GM21619 (cell line): ENCODE data around the gene SEPTIN7.

Source experiments
- ATAC-seq: cut with Tn5 transposase; IDR thresholded peaks from one replicate; pipeline ENCODE4 v1.9.1; 2021; ENCODE audit not compliant: unreplicated experiment

Gene SEPTIN7

DNA sequence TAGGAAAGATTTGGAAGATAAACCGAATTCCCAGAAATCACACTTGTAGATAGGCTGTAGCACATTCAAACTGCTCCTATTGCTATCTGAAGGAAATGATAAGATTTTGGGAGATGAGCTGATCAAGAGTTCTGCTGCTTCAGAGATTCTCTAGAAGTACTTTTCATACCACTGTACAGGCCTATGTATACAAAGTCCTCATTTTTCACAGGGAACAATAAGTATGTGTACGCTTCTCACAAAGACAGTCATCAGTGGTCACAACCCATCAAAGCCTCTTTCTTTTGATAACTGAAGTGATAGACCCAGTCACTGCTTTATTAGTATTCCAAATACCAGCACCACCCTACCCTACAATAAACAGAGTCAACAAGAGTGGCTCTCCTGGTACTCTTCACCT, 15.6 kb upstream of the SEPTIN7 start:
- ATAC-seq: no peak

GRCh38 chr7:35787925-35788324, 12.9 kb upstream of the SEPTIN7 start:
- ATAC-seq: no peak

DNA sequence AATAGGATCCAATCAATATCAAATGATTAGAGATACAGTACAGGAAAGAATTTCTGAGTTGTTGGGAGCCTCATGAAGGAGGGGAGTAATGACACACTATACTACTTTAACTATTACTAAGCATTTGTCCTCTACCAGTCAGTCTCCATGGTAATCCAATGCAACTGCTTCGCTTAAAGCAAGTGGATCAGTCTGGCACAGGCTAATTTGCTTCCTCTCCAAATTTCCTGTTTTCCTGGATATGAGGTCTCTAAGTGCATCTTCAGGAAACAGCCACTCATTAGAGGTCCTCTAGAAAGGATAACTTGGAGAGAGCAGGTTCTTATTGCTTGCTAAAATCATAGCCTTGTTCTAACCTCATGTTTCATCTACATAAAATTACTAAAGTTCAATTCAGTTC, 8.4 kb upstream of the SEPTIN7 start:
- ATAC-seq: no peak

DNA sequence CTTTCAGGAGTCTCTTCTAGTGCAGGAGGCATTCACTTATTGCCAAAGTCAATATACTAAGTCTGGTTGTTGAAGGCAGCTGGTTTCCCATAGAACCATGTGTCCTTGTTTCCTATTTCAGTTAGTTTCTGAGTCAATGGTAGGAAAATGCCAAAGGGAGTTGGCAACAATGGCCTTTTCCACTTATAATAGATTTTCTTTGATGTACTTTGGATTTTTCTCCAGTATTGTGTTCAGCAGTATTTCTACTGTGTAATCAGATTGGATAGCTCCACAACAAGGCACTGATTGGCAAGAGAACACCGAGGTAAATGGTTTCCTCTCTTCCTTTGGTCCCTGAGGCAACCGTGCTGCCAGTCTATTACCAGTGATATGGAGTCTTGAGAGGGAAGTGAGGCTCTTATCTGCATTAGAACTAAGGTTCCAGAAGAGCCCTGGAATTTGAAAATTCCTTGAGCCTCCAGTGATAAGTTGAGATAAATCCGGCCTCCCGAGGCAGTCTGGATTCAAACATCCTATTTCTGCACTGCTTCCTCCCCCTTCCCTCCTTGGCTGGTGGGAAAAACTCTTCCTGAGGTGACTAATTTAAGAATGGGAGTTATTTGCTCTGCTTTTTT, 7.9 kb upstream of the SEPTIN7 start:
- no peak for ATAC-seq

GRCh38 chr7:35797311-35797710, 3.5 kb upstream of the SEPTIN7 start:
- ATAC-seq: no peak

DNA sequence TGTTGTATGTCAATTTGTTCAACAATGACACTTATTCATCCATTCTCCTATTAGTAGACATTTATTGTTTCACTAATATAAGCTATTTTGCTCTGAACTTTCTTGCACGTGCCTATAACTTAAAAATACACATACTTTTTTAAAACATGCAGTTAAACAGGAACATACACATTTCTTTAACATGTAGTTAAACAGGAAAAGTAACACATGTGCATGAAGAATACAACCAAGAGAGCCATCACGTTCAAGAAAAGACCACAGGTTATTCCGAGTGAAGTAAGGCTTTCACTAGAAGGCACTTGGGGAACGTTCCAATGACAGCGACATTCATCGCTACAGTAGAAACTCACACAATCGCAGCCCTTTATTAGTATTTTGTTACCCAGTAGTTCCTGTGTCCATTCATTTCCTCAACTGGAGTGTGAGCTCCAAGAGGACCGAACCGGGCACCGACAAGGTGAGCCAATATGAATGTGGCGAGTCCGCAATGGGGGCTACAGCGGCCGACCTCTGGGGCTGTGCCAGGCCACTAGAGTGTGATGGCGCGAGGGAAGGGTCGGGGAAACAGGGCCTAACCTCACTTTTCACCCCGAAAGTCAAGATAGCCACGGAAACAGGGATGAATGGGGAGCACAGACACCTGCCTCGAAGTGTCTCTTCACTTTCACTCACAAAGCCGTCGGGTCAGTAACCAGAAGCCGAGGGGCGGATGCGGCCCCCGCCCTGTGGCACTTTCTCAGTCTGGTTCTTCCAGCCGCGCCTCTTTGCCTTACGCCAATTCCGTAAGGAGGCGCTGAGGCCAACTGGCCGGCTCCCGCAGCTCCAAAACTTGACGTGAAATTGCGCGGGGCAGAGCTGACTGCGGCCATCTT, 775 bp upstream of the SEPTIN7 start:
- peak; percentile 44 for ATAC-seq

- ATAC-seq: peak; percentile 30
Measured at GRCh38 chr7:35801392-35802101, 690 bp downstream of the SEPTIN7 start.

DNA sequence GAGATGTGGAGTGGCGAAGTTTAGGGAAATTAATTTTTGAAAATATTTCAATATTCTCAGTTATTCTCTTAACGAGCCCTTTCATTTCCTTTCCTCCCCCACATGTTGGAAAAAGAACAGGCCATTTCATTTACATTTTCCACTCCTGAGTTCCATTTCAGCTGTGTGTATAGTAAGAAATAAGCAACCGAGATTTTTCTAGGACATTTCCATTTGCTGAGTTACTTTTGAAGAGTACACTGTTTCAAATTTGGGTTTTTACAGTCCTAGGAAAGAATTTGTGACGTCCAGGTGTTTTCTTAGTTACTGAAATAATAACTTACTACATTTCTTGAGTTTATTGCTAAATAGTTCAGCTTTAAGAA, 1.2 kb downstream of the SEPTIN7 start:
- no peak for ATAC-seq

DNA sequence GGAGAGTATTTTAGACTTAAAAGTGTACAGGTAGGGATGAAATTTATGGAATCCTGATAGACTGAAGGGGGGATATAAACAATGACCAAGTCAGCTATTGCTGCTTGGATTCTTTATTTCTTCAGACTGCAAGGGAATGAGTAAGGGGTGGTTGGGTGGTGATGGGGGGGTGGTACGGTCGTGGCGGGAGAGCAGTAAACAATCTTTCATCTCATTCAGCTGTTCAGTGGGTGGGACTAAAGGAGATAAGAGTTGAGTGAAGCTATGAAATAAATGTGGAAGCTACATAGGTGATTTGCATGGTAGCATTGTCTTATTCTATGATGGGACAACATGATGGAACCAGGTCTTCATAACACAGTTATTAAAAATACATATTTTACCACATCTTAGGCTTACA, 1.8 kb downstream of the SEPTIN7 start:
- ATAC-seq: no peak

DNA sequence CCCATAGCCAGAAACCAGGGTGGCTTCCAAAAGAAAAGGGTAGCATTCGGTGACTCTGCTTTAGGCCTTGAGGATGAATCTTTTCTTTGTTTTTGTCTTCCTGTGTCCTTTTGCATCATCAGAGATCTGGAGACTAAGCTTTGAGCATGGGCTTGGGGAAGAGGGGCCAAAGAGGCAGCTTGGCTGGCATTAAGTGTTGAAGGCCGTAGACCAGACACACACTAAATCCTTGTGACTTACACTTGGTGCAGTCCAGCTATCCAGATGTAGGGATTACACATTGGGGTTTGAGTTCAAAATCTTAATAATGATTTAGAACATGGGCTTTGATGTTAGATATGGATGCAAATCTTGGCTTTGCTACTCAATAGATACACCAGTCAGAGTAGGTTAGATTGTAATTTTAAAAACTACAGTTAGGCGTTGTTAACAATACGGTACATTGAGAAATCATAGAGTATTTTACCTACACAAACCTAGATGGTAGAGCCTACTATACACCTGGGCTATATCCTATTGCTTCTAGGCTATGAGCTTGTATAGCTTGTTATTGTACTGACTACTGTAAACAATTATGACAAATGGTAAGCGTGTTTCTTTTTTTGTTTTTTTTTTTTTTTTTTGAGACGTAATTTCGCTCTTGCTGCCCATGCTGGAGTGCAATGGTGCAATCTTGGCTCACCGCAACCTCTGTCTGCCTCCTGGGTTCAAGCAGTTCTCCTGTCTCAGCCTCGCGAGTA, 3.5 kb downstream of the SEPTIN7 start:
- no peak for ATAC-seq

DNA sequence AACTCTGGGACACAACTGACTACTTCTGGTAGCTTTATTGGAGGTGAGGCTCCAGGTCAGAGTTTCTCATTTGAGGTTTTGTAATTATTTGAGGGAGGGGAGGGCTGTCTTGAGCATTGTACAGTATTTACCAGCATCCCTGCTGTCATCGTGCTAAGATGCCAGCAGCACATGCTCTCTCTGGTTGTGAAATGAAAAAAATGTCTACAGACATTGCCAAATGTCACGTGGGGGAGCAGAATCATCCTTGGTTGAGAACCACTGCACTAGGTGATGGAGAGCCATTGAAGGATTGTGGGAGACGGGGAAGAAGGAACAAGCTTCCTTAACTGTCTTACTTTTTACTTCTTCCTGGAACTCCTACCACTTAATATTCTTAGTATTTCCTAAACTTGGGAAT, 5.0 kb downstream of the SEPTIN7 start:
- no peak for ATAC-seq

DNA sequence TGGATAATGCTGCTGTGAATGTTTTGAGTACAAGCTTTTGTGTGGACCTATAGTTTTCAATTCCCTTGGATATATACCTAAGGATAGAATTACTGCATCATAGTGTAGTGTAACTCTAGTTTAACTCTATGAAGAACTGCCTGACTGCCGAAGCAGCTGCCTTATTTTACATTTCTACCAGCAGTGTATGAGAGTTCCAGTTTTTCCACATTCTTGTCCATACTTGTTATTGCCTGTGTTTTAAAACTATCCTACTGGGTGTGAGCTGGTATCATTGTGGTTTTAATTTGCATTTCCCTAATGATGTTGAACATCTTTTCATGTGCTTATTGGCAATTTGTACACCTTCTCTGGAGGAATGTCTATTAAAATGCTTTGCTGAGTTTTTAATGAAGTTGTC, 15.7 kb downstream of the SEPTIN7 start:
- ATAC-seq: no peak

DNA sequence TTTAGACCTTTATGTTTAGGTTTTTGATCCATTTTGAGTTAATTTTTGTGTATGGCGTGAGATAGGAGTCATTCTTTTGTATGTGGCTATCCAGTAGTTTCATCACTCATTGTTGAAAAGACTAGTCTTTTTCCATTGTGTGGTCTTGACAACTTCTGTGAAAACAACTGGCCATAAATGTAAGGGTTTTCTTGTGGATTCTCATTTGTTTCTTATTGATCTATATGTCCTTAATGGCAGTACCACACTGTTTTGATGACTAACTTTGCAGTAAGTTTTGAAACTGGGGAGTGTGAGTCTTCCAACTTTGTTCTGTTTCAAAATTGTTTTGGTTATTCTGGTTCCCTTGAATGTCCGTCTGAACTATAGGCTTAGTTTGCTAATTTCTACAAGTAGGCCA, 16.3 kb downstream of the SEPTIN7 start:
- no peak for ATAC-seq

GRCh38 chr7:35817930-35818329, 17.1 kb downstream of the SEPTIN7 start:
- no peak for ATAC-seq

DNA sequence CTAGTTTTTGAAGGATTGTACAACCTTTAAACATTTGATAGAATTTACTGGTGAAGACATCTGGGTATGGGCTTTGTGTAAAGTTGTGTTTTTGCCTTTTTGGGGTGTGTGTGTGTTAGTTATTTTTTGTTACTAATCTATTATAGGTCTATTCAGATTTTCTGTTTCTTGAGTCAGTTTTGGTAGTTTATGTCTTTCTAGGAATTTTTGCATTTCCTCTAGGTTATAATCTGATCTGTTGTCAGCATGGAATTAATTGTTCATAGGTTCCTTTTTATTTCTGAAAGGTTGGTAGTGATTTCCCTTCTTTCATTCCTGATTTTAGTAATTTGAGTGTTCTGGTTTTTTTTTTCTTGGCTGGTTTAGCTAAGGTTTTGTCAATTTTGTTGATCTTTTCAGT, 17.7 kb downstream of the SEPTIN7 start:
- ATAC-seq: no peak

DNA sequence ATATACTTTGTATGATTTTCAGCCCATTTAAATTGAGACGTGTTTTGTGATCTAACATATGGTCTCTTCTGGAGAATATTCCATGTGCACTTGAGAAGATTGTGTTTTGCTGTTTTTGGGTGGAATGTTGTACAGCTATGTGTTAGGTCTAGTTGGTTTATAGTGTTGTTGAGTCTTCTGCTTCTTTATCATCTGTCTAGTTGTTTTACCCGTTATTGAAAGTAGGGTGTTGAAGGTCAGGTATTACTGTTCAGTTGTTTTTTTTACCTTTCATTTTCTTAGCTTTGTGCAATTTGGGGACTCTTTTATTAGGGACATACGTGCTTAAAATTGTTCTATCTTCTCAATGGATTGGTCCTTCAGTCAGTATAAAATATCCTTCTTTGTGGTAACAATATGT, 18.5 kb downstream of the SEPTIN7 start:
- ATAC-seq: no peak

DNA sequence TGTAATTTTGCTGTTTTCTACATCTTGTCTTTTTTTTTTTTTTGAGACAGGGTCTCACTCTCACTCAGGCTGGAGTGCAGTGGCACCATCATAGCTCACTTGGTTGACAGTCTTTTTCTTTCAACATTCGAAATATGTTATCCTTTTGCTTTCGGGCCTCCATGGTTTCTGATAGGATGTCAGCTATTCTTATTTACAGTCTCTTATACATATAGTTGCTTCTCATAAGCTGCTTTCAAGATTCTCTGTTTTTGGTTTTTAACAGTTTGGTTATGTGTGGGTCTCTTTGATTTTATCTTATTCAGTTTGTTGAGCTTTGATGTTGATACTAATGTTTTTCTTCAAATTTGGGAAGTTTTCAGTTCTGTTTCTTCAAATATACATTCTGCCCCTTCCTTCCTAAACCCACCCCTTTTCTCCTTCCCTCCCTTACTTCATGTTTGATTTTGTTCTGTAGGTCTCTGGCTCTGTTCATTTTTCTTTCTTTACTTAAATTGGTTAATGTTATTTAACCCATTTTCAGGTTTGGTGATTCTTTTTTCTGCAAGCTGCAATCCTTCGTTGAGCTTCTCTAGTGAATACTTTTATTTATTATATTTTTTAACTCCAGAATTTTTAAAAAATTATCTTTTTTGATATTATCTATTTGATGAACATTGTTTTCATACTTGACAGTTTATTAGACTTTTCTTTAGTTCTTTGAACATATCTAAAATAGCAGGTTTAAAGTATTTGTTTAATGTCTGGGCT, 19.3 kb downstream of the SEPTIN7 start:
- no peak for ATAC-seq

- ATAC-seq: no peak
Measured at GRCh38 chr7:35820858-35821257, 20.0 kb downstream of the SEPTIN7 start.

GRCh38 chr7:35823440-35823839, 22.6 kb downstream of the SEPTIN7 start:
- no peak for ATAC-seq

DNA sequence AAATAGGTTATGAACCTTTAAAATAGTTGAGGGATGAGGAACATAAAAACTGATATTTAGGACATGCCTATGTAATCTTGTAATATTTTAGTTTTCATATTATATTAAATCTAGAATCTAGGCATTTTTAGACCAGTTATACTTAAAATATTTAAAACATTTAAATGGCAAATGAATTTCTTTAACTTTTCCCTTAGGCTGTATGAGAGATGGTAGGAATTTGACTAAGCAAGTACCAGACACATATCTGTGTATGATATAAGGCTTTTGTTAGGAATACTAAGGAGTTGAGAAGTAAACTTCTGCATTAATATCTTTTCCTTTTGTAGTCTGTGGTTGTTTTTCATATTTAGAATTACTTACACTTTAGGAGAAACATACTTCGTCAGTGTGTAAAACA, 25.1 kb downstream of the SEPTIN7 start:
- ATAC-seq: no peak

DNA sequence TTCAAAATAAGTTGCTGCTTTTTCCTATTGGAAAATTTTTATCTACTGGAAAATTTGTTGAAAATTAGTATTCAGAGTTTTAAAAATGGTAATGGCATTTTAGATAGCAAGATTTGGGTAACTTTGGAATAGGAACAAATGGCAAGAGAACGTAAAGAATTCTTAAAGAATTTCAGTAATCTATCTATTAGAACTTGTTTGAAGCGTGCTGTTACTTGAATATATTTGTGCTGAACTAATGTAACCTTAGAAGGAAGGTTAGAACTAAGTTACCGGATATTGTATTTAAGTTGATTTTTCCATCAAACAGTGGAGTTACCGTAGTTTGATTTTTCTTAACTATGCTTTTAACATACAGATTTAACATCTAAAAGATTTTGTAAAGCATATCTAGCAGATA, 25.9 kb downstream of the SEPTIN7 start:
- ATAC-seq: no peak
